Uterus (tissue), 2 donors: ENCODE results near the gene ZNF784.
"Not testable (repeated sequence)": the region's sequence is repeated elsewhere in the genome, so short reads cannot be mapped to it uniquely, and the experiment has no call there.

Experiments
- POLR2A ChIP-seq, 2 donors: fragments of 450-650 bp; IDR thresholded peaks; one replicate each; pipeline ENCODE4 v1.6.1; 2016; ENCODE audit warnings: antibody characterized with exemption in 2 of 2, mild to moderate bottlenecking in 1 of 2, moderate library complexity in 1 of 2
- TF ChIP-seq, protein P1 (sequence below), 4 experiments: fragments of 200-600 bp in 2 of 4; fragments of 450-650 bp in 2 of 4; sonication (generic) in 2 of 4; IDR thresholded peaks; one replicate each; pipeline ENCODE4 v1.5.1; 2016 to 2019; ENCODE audit warnings: antibody characterized with exemption in 4 of 4, mild to moderate bottlenecking in 2 of 4, moderate library complexity in 1 of 4

DNA sequence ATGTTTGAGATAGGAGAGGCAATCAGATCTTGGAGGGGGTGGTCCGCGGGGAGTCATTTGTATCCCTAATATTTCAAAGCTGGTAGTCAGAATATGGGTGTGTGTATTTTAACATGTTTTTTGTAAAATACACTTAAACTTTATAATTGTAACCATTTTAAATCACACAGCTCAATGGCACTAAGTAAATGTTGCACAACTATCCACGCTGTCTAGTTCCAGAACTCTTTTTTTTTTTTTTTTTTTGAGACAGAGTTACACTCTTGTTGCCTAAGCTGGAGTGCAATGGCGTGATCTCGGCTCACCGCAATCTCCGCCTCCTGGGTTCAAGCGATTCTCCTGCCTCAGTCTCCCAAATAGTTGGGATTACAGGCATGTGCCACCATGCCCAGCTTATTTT, 40.5 kb downstream of the ZNF784 start:
- TF ChIP-seq, protein P1, sequence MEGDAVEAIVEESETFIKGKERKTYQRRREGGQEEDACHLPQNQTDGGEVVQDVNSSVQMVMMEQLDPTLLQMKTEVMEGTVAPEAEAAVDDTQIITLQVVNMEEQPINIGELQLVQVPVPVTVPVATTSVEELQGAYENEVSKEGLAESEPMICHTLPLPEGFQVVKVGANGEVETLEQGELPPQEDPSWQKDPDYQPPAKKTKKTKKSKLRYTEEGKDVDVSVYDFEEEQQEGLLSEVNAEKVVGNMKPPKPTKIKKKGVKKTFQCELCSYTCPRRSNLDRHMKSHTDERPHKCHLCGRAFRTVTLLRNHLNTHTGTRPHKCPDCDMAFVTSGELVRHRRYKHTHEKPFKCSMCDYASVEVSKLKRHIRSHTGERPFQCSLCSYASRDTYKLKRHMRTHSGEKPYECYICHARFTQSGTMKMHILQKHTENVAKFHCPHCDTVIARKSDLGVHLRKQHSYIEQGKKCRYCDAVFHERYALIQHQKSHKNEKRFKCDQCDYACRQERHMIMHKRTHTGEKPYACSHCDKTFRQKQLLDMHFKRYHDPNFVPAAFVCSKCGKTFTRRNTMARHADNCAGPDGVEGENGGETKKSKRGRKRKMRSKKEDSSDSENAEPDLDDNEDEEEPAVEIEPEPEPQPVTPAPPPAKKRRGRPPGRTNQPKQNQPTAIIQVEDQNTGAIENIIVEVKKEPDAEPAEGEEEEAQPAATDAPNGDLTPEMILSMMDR (IDR thresholded peaks at IDR 0.05), result not testable (repeated sequence)
- not testable (repeated sequence) for TF ChIP-seq POLR2A (IDR thresholded peaks at IDR 0.05)
